Gastrocnemius medialis (tissue), 4 donors: Measurements from ENCODE around the gene SFXN1.

Experiments used
- CTCF ChIP-seq, 5 experiments: fragments of 450-650 bp in 3 of 5; fragments of 200-600 bp in 2 of 5; sonication (generic) in 2 of 5; IDR thresholded peaks in 4 of 5; conservative IDR thresholded peaks in 1 of 5; 1 replicate in 4 of 5; 2 replicates in 1 of 5; pipeline ENCODE4 v1.5.1; 2016 to 2019; ENCODE audit warnings: antibody characterized with exemption in 5 of 5, mild to moderate bottlenecking in 3 of 5, moderate library complexity in 3 of 5
- POLR2A ChIP-seq, 2 donors: fragments of 450-650 bp; IDR thresholded peaks; one replicate each; pipeline ENCODE4 v1.6.1; 2017; ENCODE audit warnings: antibody characterized with exemption in 2 of 2, mild to moderate bottlenecking in 2 of 2, moderate library complexity in 2 of 2

GRCh38 chr5:175489693-175490443 lies 11.5 kb downstream of the SFXN1 start:
- TF ChIP-seq CTCF (IDR thresholded peaks at IDR 0.05 in 4 of 5, conservative IDR thresholded peaks at IDR 0.05 in 1 of 5) = no peak
- TF ChIP-seq POLR2A (IDR thresholded peaks at IDR 0.05) = no peak
